Astrocyte (in vitro differentiated cells and primary cell): ENCODE results near the gene FAM83E.

Experiments used
- EZH2 ChIP-seq: IDR thresholded peaks from 2 replicates; pipeline ENCODE4 v1.6.1; 2012; ENCODE audit warnings: mild to moderate bottlenecking, low read length, inconsistent platforms; ENCODE audit not compliant: insufficient read depth
- TF ChIP-seq, protein P1 (sequence below): IDR thresholded peaks from 2 replicates; pipeline ENCODE4 v1.5.1; 2011; ENCODE audit warnings: low read depth, mild to moderate bottlenecking, inconsistent platforms, low read length, moderate library complexity; ENCODE audit not compliant: insufficient read depth

- no peak for TF ChIP-seq EZH2
- TF ChIP-seq, protein P1, sequence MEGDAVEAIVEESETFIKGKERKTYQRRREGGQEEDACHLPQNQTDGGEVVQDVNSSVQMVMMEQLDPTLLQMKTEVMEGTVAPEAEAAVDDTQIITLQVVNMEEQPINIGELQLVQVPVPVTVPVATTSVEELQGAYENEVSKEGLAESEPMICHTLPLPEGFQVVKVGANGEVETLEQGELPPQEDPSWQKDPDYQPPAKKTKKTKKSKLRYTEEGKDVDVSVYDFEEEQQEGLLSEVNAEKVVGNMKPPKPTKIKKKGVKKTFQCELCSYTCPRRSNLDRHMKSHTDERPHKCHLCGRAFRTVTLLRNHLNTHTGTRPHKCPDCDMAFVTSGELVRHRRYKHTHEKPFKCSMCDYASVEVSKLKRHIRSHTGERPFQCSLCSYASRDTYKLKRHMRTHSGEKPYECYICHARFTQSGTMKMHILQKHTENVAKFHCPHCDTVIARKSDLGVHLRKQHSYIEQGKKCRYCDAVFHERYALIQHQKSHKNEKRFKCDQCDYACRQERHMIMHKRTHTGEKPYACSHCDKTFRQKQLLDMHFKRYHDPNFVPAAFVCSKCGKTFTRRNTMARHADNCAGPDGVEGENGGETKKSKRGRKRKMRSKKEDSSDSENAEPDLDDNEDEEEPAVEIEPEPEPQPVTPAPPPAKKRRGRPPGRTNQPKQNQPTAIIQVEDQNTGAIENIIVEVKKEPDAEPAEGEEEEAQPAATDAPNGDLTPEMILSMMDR = no peak
Measured at GRCh38 chr19:48611872-48612271, 3.0 kb downstream of the FAM83E start.
